Urinary bladder (tissue), 4 donors: ENCODE measurements around the gene CCDC186. TPM values are rescaled to one million over a fixed set of nuclear protein-coding genes. Genes with fewer than 3 reads are reported as not detected.

Experiments used
- DNase-seq: peaks from one replicate; pipeline ENCODE4 v3.0.0-alpha.2; 2015; ENCODE audit errors: extremely low spot score
- H3K27ac ChIP-seq: one replicate; pipeline ENCODE4 v1.5.1; 2013; ENCODE audit warnings: low read depth, mild to moderate bottlenecking, moderate library complexity
- H3K36me3 ChIP-seq: one replicate; pipeline ENCODE4 v1.6.1; 2013; ENCODE audit warnings: mild to moderate bottlenecking, moderate library complexity; ENCODE audit not compliant: insufficient read depth
- H3K4me1 ChIP-seq: one replicate; pipeline ENCODE4 v1.6.1; 2013; ENCODE audit warnings: mild to moderate bottlenecking, moderate library complexity; ENCODE audit not compliant: insufficient read depth
- H3K4me3 ChIP-seq: one replicate; pipeline ENCODE4 v1.5.1; 2013; ENCODE audit warnings: low read depth, low read length
- WGBS: extraction: QIAGEN DNeasy Blood & Tissue Kit; methylation state at CpG from one replicate; pipeline ENCODE4 v1.1.7; 2013; 5-methylcytosine and 5-hydroxymethylcytosine counted together
- polyA plus RNA-seq: library from polyadenylated mRNA; stranded (reverse); fragments of 200-250 nt; gene quantifications from one replicate; pipeline ENCODE4 v1.2.3, GENCODE V29; 2013
- total RNA-seq: library from RNA; depleted of rRNA; stranded (reverse); fragments of >200 nt; gene quantifications from one replicate; pipeline ENCODE4 v1.2.3, GENCODE V29; 2014
- donor health status: healthy with polysubstance abuse.
- donor health status: healthy.

CCDC186 gene
- total and polyA plus RNA-seq, 2 donors = 5.7 to 83.1 TPM

DNA sequence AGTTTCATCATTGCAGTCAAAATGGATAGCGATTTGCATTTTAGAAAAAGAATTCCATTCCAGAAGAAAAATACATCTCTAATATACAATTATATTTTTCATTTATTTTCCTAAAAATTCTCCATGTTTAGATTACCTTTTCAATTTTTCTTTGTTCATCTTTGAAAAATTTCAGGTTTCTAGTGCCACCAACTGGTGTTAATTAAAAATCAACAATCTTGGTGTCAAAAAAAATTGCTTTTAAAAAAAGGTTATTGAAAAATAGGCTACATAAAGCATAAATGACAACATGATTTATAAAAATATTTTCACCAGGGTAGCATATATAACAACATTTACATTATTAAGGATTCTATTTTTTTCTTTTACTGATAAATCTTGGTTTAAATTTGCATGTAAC is 53.0 kb downstream of the CCDC186 start:
- 96% methylated on average over 1 of the region's 1 CpG for WGBS
- Histone ChIP-seq H3K4me1 (no peaks in the 10 kb centered on the region), H3K4me3 (no peak overlapping the region), H3K36me3 (peaks cover 3% of the 10 kb centered on the region), H3K27ac (no peak overlapping the region)
- DNase-seq = no peak

- no peak for DNase-seq
- Histone ChIP-seq H3K27ac (no peak overlapping the region), H3K4me1 (no peaks in the 10 kb centered on the region), H3K4me3 (no peak overlapping the region), H3K36me3 (no peaks in the 10 kb centered on the region)
- WGBS = 93% methylated on average over 2 of the region's 2 CpGs
Measured at GRCh38 chr10:114118514-114118913, 55.5 kb downstream of the CCDC186 start.

- Histone ChIP-seq H3K4me3 (no peak overlapping the region), H3K36me3 (no peaks in the 10 kb centered on the region), H3K27ac (no peak overlapping the region), H3K4me1 (no peaks in the 10 kb centered on the region)
- WGBS = 80% methylated on average over 2 of the region's 2 CpGs
- DNase-seq = no peak
Measured at GRCh38 chr10:114117728-114118127, 56.3 kb downstream of the CCDC186 start.

DNA sequence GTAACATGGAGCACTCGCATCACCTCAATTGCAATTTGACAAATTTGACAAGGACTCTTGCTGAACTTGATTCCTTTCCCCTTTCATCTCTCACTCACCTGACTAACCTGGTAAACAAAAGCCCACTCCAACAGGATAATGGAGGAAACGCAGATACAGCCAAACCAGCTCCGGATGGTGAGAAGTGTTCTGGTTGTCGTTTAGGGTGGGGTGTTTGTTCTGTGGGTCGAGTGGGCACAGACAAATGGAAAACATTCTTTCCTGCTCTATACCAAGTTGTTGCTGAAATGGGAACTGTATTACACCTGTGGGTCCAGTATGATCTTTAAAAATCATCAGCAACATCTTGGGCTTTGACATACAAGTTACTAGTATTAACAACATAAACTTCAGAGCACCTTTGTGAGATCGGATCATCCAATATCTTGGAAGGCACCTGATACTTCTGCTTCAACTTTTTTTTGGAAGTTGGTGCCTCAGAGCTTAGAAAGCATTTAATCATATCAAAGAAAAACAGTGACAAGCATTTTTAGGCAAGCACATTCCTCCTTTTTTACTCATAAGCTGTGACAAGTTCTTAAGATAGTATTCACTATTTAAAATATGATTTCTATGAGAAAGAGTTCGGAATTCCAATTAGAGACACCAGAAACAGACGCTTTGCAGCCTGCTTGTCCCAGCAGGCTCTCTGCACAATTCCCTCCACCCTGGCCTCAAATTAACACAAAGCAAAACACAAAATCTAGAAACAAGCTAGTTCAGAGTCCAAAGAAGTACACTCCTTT is 58.1 kb downstream of the CCDC186 start:
- Histone ChIP-seq H3K36me3 (no peaks in the 10 kb centered on the region), H3K27ac (no peak overlapping the region), H3K4me1 (no peaks in the 10 kb centered on the region), H3K4me3 (no peak overlapping the region)
- 58% methylated on average over 8 of the region's 8 CpGs for WGBS
- no peak for DNase-seq

DNA sequence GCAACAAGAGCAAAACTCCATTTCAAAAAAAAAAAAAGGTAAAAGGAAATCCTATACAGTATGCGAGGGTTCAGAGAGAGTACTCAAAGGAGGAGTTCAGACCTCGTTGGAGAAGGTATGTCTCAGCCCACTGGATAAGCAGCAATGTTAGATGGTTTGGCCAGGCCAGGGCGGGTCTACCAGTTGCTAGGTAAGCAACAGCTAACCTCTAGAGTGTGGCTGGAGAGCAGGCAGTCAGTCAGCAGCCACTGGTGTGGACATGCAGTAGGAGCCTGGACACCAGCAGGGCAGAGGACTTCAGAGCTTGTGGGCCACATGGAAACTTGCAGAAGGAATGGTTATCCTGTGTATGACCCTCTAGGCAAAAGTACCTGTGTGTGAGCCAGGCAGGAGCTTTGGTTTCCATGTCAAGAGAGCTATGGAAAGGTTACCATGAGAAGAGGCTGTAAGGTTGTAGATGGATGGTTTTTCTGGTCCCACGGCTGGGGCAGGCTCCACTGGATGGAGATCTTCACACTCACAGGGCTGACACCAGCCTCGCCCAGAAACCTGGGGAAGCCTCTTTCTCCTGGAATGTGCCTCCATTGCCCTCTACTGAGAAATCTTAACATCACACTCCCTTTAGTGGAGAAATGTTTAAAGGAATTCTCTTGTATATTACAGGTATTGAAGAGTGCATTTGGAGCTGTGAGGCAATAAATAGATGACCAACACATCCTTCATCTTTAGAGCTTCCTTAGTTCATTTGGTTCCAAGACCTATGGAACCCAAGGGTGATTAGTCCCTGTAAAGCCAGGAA is 63.6 kb downstream of the CCDC186 start:
- no peak for DNase-seq
- H3K36me3 ChIP-seq = no peaks in the 10 kb centered on the region
- no peak overlapping the region for H3K4me3 ChIP-seq
- no peaks in the 10 kb centered on the region for H3K4me1 ChIP-seq
- 75% methylated on average over 5 of the region's 5 CpGs for WGBS
- H3K27ac ChIP-seq = no peak overlapping the region

DNA sequence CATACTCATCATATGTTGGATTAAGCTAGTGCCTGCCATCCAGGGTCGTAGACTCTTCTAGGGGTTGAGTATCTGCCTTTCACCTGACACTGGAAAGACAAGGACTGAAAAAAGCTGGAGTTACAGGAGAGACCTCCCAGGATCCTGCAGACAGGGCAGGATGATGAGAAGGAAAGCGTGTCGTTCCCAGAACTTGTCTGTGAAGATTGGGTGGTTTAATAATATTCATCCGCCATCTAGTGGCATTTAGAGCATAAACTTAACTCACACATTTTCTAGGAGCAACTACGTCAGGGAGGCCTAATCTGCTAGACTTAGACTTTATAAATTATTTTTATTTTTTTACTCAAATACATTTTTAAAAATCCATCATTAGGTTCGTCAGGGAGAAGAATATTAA is 70.7 kb downstream of the CCDC186 start:
- H3K27ac ChIP-seq = no peak overlapping the region
- no peaks in the 10 kb centered on the region for H3K4me1 ChIP-seq
- peak; percentile 52 for DNase-seq
- WGBS = 13% methylated on average over 6 of the region's 6 CpGs
- no peak overlapping the region for H3K4me3 ChIP-seq
- no peaks in the 10 kb centered on the region for H3K36me3 ChIP-seq

- no peak overlapping the region for H3K27ac ChIP-seq
- H3K36me3 ChIP-seq = no peaks in the 10 kb centered on the region
- no peaks in the 10 kb centered on the region for H3K4me1 ChIP-seq
- WGBS = 46% methylated on average over 2 of the region's 2 CpGs
- no peak overlapping the region for H3K4me3 ChIP-seq
- DNase-seq = no peak
Measured at GRCh38 chr10:114102256-114102655, 71.7 kb downstream of the CCDC186 start.

GRCh38 chr10:114100848-114101741 is 72.9 kb downstream of the CCDC186 start:
- DNase-seq = no peak

GRCh38 chr10:114096864-114097263 is 77.1 kb downstream of the CCDC186 start:
- Histone ChIP-seq H3K27ac (no peak overlapping the region), H3K36me3 (no peaks in the 10 kb centered on the region), H3K4me1 (no peaks in the 10 kb centered on the region), H3K4me3 (no peak overlapping the region)
- WGBS = 79% methylated on average over 3 of the region's 3 CpGs
- no peak for DNase-seq

More at GRCh38 chr10:114100848-114101741, 72.9 kb downstream of the CCDC186 start:
- H3K4me1 ChIP-seq = no peaks in the 10 kb centered on the region
- peak overlapping the region; percentile 12 for H3K4me3 ChIP-seq
- 11% methylated on average over 47 of the region's 47 CpGs for WGBS
- no peaks in the 10 kb centered on the region for H3K36me3 ChIP-seq
- H3K27ac ChIP-seq = no peak overlapping the region

GRCh38 chr10:114095559-114096337 is 78.3 kb downstream of the CCDC186 start:
- H3K27ac ChIP-seq = no peak overlapping the region
- no peaks in the 10 kb centered on the region for H3K36me3 ChIP-seq
- DNase-seq = no peak
- H3K4me1 ChIP-seq = no peaks in the 10 kb centered on the region
- H3K4me3 ChIP-seq = no peak overlapping the region
- whole genome bisulfite sequencing = 68% methylated on average over 13 of the region's 13 CpGs

- Histone ChIP-seq H3K36me3 (no peaks in the 10 kb centered on the region), H3K4me1 (no peaks in the 10 kb centered on the region), H3K27ac (no peak overlapping the region), H3K4me3 (no peak overlapping the region)
- DNase-seq = no peak
- 93% methylated on average over 3 of the region's 3 CpGs for WGBS
Measured at GRCh38 chr10:114094795-114095194, 79.2 kb downstream of the CCDC186 start.

- no peak for DNase-seq
- Histone ChIP-seq H3K36me3 (no peaks in the 10 kb centered on the region), H3K4me3 (no peak overlapping the region), H3K4me1 (no peaks in the 10 kb centered on the region), H3K27ac (no peak overlapping the region)
- whole genome bisulfite sequencing = 81% methylated on average over 4 of the region's 4 CpGs
Measured at GRCh38 chr10:114087655-114088054, 86.3 kb downstream of the CCDC186 start.

GRCh38 chr10:114087255-114087654 is 86.7 kb downstream of the CCDC186 start:
- Histone ChIP-seq H3K27ac (no peak overlapping the region), H3K4me1 (no peaks in the 10 kb centered on the region), H3K4me3 (no peak overlapping the region), H3K36me3 (no peaks in the 10 kb centered on the region)
- WGBS = 83% methylated on average over 5 of the region's 5 CpGs
- DNase-seq = no peak
